GM23338 (cell line): ENCODE results near the gene APBA1. TPM values are rescaled to one million over a fixed set of nuclear protein-coding genes. Genes with fewer than 3 reads are reported as not detected.

Source experiments
- ATAC-seq: fragments of 200-7000 bp; cut with Tn5 transposase; 3 replicates; pipeline ENCODE4 v1.9.1; 2020
- DNase-seq: peaks from one replicate; pipeline ENCODE4 v3.0.0-alpha.2; 2015; ENCODE audit warnings: low spot score
- H2AFZ ChIP-seq: fragments of 200-600 bp; sonication (generic); 2 replicates; pipeline ENCODE4 v1.8.0; 2016; ENCODE audit warnings: antibody characterized with exemption, mild to moderate bottlenecking, moderate library complexity
- H3F3A ChIP-seq: fragments of 200-600 bp; sonication (generic); replicated peaks from 2 replicates; pipeline ENCODE4 v1.8.0; 2017; ENCODE audit warnings: antibody characterized with exemption, mixed run types, low read depth
- H3K27ac ChIP-seq: fragments of 200-600 bp; sonication (generic); 2 replicates; pipeline ENCODE4 v1.6.1; 2016; ENCODE audit warnings: low read depth
- H3K27me3 ChIP-seq: fragments of 200-600 bp; sonication (generic); 2 replicates; pipeline ENCODE4 v1.8.0; 2016; ENCODE audit warnings: mild to moderate bottlenecking, mixed run types, moderate library complexity; ENCODE audit not compliant: insufficient read depth
- H3K36me3 ChIP-seq: fragments of 200-600 bp; sonication (generic); 2 replicates; pipeline ENCODE4 v1.8.0; 2016; ENCODE audit warnings: mild to moderate bottlenecking; ENCODE audit not compliant: insufficient read depth
- H3K4me1 ChIP-seq: fragments of 200-600 bp; sonication (generic); 2 replicates; pipeline ENCODE4 v1.8.0; 2016; ENCODE audit warnings: mild to moderate bottlenecking, moderate library complexity; ENCODE audit not compliant: insufficient read depth
- H3K4me2 ChIP-seq: fragments of 200-600 bp; sonication (generic); 2 replicates; pipeline ENCODE4 v1.7.1; 2017; ENCODE audit warnings: mixed run types
- H3K4me3 ChIP-seq: fragments of 200-600 bp; sonication (generic); 2 replicates; pipeline ENCODE4 v1.6.1; 2016; ENCODE audit warnings: mixed run types
- H3K79me2 ChIP-seq: fragments of 200-600 bp; sonication (generic); replicated peaks from 2 replicates; pipeline ENCODE4 v1.8.0; 2017; ENCODE audit warnings: mild to moderate bottlenecking; ENCODE audit not compliant: insufficient read depth
- H3K9me2 ChIP-seq: fragments of 200-600 bp; sonication (generic); 2 replicates; pipeline ENCODE4 v1.8.0; 2017; ENCODE audit not compliant: insufficient read depth
- H4K20me1 ChIP-seq: fragments of 200-600 bp; sonication (generic); replicated peaks from 2 replicates; pipeline ENCODE4 v1.8.0; 2017; ENCODE audit warnings: mild to moderate bottlenecking; ENCODE audit not compliant: insufficient read depth
- H3K27ac Mint-ChIP-seq: 2 replicates; pipeline ENCODE4 v1.8.0; 2020; ENCODE audit warnings: inconsistent platforms, mild to moderate bottlenecking, moderate library complexity, mixed read lengths
- H3K27me3 Mint-ChIP-seq: 3 replicates; pipeline ENCODE4 v1.8.0; 2022; ENCODE audit warnings: low read depth, mild to moderate bottlenecking, moderate library complexity, mixed read lengths, inconsistent platforms; ENCODE audit not compliant: insufficient read depth, poor library complexity
- H3K36me3 Mint-ChIP-seq: 3 replicates; pipeline ENCODE4 v1.8.0; 2021; ENCODE audit warnings: low read depth, mild to moderate bottlenecking, inconsistent platforms, moderate library complexity, mixed read lengths
- H3K4me1 Mint-ChIP-seq: 3 replicates; pipeline ENCODE4 v1.8.0; 2020; ENCODE audit warnings: mild to moderate bottlenecking, inconsistent platforms, mixed read lengths
- H3K4me3 Mint-ChIP-seq: 3 replicates; pipeline ENCODE4 v1.8.0; 2021; ENCODE audit warnings: moderate library complexity, mild to moderate bottlenecking, inconsistent platforms, mixed read lengths
- H3K9me3 Mint-ChIP-seq: 3 replicates; pipeline ENCODE4 v1.8.0; 2020; ENCODE audit warnings: moderate library complexity, mild to moderate bottlenecking, inconsistent platforms, mixed read lengths
- CTCF ChIP-seq, 2 experiments: fragments of 200-600 bp in 1 of 2; sonication (generic) in 1 of 2; conservative IDR thresholded peaks; 2 replicates each; pipeline versions ENCODE4 v1.5.1 to v1.6.1; 2016 to 2017; ENCODE audit warnings: antibody characterized with exemption in 2 of 2, low read depth in 2 of 2, mild to moderate bottlenecking in 2 of 2, moderate library complexity in 1 of 2
- EZH2phosphoT487 ChIP-seq: fragments of 200-600 bp; sonication (generic); IDR thresholded peaks from one replicate; pipeline ENCODE4 v1.8.1; 2018; ENCODE audit warnings: antibody characterized with exemption; ENCODE audit not compliant: unreplicated experiment
- NANOG ChIP-seq: IDR thresholded peaks from 2 replicates; pipeline ENCODE4 v1.6.1; 2016; ENCODE audit warnings: antibody characterized with exemption, borderline replicate concordance
- REST ChIP-seq: IDR thresholded peaks from one replicate; pipeline ENCODE4 v1.6.1; 2018; ENCODE audit warnings: antibody characterized with exemption; ENCODE audit not compliant: unreplicated experiment
- ZNF114 ChIP-seq: fragments of 250-450 bp; sonication (Bioruptor Pico); IDR thresholded peaks from 2 replicates; pipeline ENCODE4 v1.5.0; 2020; ENCODE audit warnings: mild to moderate bottlenecking, moderate library complexity
- long read RNA-seq: library from polyadenylated mRNA; unstranded; transcript quantifications from one replicate; pipeline ENCODE4 v2.0.0, GENCODE V29; 2020; ENCODE audit not compliant: unreplicated experiment
- polyA plus RNA-seq: library from polyadenylated mRNA; unstranded; fragments of >200 nt; fragmentation: Nextera tagmentation; extraction: Ambion mirVana; gene quantifications from 2 replicates; pipeline ENCODE4 v1.2.1, GENCODE V29; 2016
- total RNA-seq: library from RNA; depleted of rRNA; stranded (reverse); fragments of >200 nt; shearing (Covaris generic); gene quantifications from 2 replicates; pipeline ENCODE4 v1.2.3, GENCODE V29; 2014; rRNA removed

APBA1 gene
- total RNA-seq = 0.58 and 1.0 TPM in 2 replicates
- 0.26 TPM in 2 replicates for polyA plus RNA-seq
- long read RNA-seq = 0 reads

GRCh38 chr9:69671879-69672595, at the start of gene APBA1:
APBA1 (minus strand) TSS chr9:69672371.
- peak within 1 kb of the TSS; percentile 68 for H3K4me3 Mint-ChIP-seq
- Histone ChIP-seq H3K36me3 (no peaks in the 10 kb centered on the region), H3K4me2 (peak within 1 kb of the TSS; percentile 95), H3K27me3 (peaks cover 35% of the 10 kb centered on the region), H3K27ac (0 out of 2 replicates have a peak within 1 kb of the TSS, but pooled peaks have one; percentile 30), H3F3A (peaks cover 8% of the 10 kb centered on the region; the same call in 1 of the 2 replicates), H3K4me1 (peaks cover 6% of the 10 kb centered on the region), H3K4me3 (peak within 1 kb of the TSS; percentile 81), H4K20me1 (no peaks in the 10 kb centered on the region), H3K79me2 (no peaks in the 10 kb centered on the region), H3K9me2 (no peaks in the 10 kb centered on the region), H2AFZ (peak within 1 kb of the TSS; percentile 97)
- TF ChIP-seq CTCF (conservative IDR thresholded peaks at IDR 0.05; ENCODE audit: low read depth in 2 of 2) = no peak
- H3K9me3 Mint-ChIP-seq = no peaks in the 10 kb centered on the region
- H3K4me1 Mint-ChIP-seq = peaks cover 12% of the 10 kb centered on the region; the same call in 2 of the 3 replicates
- DNase-seq (peak; percentile 64), ATAC-seq (peak; percentile 38)
- H3K36me3 Mint-ChIP-seq = no peaks in the 10 kb centered on the region; the same call in 2 of the 3 replicates
- peaks cover 25% of the 10 kb centered on the region for H3K27me3 Mint-ChIP-seq
- H3K27ac Mint-ChIP-seq = no peak within 1 kb of the TSS

- Histone ChIP-seq H3K27me3 (no peaks in the 10 kb centered on the region), H3K79me2 (no peaks in the 10 kb centered on the region), H3K9me2 (no peaks in the 10 kb centered on the region), H2AFZ (no peak overlapping the region), H3K36me3 (peaks cover 44% of the 10 kb centered on the region), H3K4me3 (no peak overlapping the region), H3K27ac (no peak overlapping the region; the same call in none of the 2 replicates), H4K20me1 (peaks cover 6% of the 10 kb centered on the region), H3K4me2 (no peak overlapping the region), H3K4me1 (no peaks in the 10 kb centered on the region), H3F3A (no peaks in the 10 kb centered on the region)
- ATAC-seq (no peak), DNase-seq (no peak)
- peak overlapping the region; percentile 80 for H3K27ac Mint-ChIP-seq
- peaks cover 3% of the 10 kb centered on the region for H3K27me3 Mint-ChIP-seq
- peaks cover 5% of the 10 kb centered on the region; the same call in 2 of the 3 replicates for H3K4me1 Mint-ChIP-seq
- H3K36me3 Mint-ChIP-seq = peaks cover 54% of the 10 kb centered on the region
- no peak overlapping the region for H3K4me3 Mint-ChIP-seq
- no peaks in the 10 kb centered on the region; the same call in 2 of the 3 replicates for H3K9me3 Mint-ChIP-seq
- TF ChIP-seq ZNF114 (CRISPR knock-in tag) (no peak), CTCF (conservative IDR thresholded peaks at IDR 0.05; ENCODE audit: low read depth in 2 of 2) (no peak), NANOG (no peak), REST (no peak), EZH2phosphoT487 (no peak)
Observed at GRCh38 chr9:69719983-69720382, 47.8 kb upstream of the APBA1 start.
